ENCODE measurements around the gene SIPA1L3.

Gene SIPA1L3

GRCh38 chr19:37946132-37946531 lies 39.1 kb downstream of the SIPA1L3 start:
- no peak for DNase-seq (ENCODE audit: low read depth)
- H3K4me3 ChIP-seq (ENCODE audit: low read depth, low read length), result no peak overlapping the region
- no peak for TF ChIP-seq CTCF (IDR thresholded peaks at IDR 0.05; ENCODE audit: insufficient read depth, low read depth, low read length, missing control alignments)

GRCh38 chr19:37947778-37948177 lies 40.8 kb downstream of the SIPA1L3 start:
- no peak overlapping the region for H3K4me3 ChIP-seq (ENCODE audit: low read depth, low read length)
- no peak for TF ChIP-seq CTCF (IDR thresholded peaks at IDR 0.05; ENCODE audit: insufficient read depth, low read depth, low read length, missing control alignments)
- no peak for DNase-seq (ENCODE audit: low read depth)

GRCh38 chr19:37948362-37948761 lies 41.4 kb downstream of the SIPA1L3 start:
- TF ChIP-seq CTCF (IDR thresholded peaks at IDR 0.05; ENCODE audit: insufficient read depth, low read depth, low read length, missing control alignments), result no peak
- no peak for DNase-seq (ENCODE audit: low read depth)
- no peak overlapping the region for H3K4me3 ChIP-seq (ENCODE audit: low read depth, low read length)

GRCh38 chr19:37950471-37951175 lies 43.6 kb downstream of the SIPA1L3 start:
- no peak for TF ChIP-seq CTCF (IDR thresholded peaks at IDR 0.05; ENCODE audit: insufficient read depth, low read depth, low read length, missing control alignments)
- no peak for DNase-seq (ENCODE audit: low read depth)
- no peak overlapping the region for H3K4me3 ChIP-seq (ENCODE audit: low read depth, low read length)

- DNase-seq (ENCODE audit: low read depth), result no peak
- H3K4me3 ChIP-seq (ENCODE audit: low read depth, low read length), result no peak overlapping the region
- TF ChIP-seq CTCF (IDR thresholded peaks at IDR 0.05; ENCODE audit: insufficient read depth, low read depth, low read length, missing control alignments), result no peak
Measured at GRCh38 chr19:37951816-37952210, 44.8 kb downstream of the SIPA1L3 start.

- no peak for TF ChIP-seq CTCF (IDR thresholded peaks at IDR 0.05; ENCODE audit: insufficient read depth, low read depth, low read length, missing control alignments)
- no peak for DNase-seq (ENCODE audit: low read depth)
- H3K4me3 ChIP-seq (ENCODE audit: low read depth, low read length), result no peak overlapping the region
Measured at GRCh38 chr19:37953171-37953917, 46.3 kb downstream of the SIPA1L3 start.

All from GM12865 (cell line).